HepG2 (cell line): Measurements from ENCODE around the gene SYNDIG1.

ENCODE experiments used
- MAZ ChIP-seq, 2 experiments: sonication (generic) in 1 of 2; formaldehyde crosslinking in 1 of 2; IDR thresholded peaks; 2 replicates each; pipeline versions ENCODE4 v1.5.0 to v1.6.1; 2012 to 2020; ENCODE audit warnings: low read depth in 2 of 2, mild to moderate bottlenecking in 2 of 2, borderline replicate concordance in 1 of 2, improper control_type of control experiment in 1 of 2, low read length in 1 of 2, missing genetic modification reagents in 1 of 2, moderate library complexity in 1 of 2
- ZIK1 ChIP-seq: sonication (generic); formaldehyde crosslinking; IDR thresholded peaks from 2 replicates; pipeline ENCODE4 v1.5.0; 2020; ENCODE audit warnings: mild to moderate bottlenecking, low read depth, missing genetic modification reagents, borderline replicate concordance
- ZNF558 ChIP-seq: sonication (generic); formaldehyde crosslinking; IDR thresholded peaks from 2 replicates; pipeline ENCODE4 v1.9.0; 2022; ENCODE audit warnings: mild to moderate bottlenecking, missing genetic modification reagents, borderline replicate concordance
- TF ChIP-seq, protein P1 (sequence below): IDR thresholded peaks from 2 replicates; pipeline ENCODE4 v1.6.1; 2016; ENCODE audit warnings: low read depth, control low read depth
- TF ChIP-seq, protein P2 (sequence below): sonication (generic); formaldehyde crosslinking; IDR thresholded peaks from 2 replicates; pipeline ENCODE4 v1.5.0; 2020; ENCODE audit warnings: mild to moderate bottlenecking, missing genetic modification reagents, moderate library complexity

DNA sequence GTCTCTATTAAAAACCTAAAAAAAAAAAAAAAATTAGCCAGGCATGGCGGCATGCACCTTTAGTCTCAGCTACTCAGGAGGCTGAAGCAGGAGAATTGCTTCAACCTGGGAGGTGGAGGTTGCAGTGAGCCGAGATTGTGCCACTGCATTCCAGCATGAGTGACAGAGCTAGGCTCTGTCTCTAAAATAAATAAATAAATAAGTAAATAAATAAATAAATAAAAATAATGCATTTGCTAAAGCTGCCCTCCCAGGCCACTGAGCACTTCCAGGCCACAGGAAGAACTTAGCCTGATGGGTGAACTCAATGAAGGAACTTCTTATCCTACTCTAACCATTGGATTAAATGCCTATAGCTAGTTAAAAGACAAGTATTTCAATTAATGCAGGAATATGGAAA is 104.9 kb downstream of the SYNDIG1 start:
- TF ChIP-seq ZIK1: no peak
- TF ChIP-seq ZNF558 (CRISPR knock-in tag): no peak
- TF ChIP-seq, protein P1, sequence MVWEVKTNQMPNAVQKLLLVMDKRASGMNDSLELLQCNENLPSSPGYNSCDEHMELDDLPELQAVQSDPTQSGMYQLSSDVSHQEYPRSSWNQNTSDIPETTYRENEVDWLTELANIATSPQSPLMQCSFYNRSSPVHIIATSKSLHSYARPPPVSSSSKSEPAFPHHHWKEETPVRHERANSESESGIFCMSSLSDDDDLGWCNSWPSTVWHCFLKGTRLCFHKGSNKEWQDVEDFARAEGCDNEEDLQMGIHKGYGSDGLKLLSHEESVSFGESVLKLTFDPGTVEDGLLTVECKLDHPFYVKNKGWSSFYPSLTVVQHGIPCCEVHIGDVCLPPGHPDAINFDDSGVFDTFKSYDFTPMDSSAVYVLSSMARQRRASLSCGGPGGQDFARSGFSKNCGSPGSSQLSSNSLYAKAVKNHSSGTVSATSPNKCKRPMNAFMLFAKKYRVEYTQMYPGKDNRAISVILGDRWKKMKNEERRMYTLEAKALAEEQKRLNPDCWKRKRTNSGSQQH (CRISPR knock-in tag): no peak
- TF ChIP-seq, protein P2, sequence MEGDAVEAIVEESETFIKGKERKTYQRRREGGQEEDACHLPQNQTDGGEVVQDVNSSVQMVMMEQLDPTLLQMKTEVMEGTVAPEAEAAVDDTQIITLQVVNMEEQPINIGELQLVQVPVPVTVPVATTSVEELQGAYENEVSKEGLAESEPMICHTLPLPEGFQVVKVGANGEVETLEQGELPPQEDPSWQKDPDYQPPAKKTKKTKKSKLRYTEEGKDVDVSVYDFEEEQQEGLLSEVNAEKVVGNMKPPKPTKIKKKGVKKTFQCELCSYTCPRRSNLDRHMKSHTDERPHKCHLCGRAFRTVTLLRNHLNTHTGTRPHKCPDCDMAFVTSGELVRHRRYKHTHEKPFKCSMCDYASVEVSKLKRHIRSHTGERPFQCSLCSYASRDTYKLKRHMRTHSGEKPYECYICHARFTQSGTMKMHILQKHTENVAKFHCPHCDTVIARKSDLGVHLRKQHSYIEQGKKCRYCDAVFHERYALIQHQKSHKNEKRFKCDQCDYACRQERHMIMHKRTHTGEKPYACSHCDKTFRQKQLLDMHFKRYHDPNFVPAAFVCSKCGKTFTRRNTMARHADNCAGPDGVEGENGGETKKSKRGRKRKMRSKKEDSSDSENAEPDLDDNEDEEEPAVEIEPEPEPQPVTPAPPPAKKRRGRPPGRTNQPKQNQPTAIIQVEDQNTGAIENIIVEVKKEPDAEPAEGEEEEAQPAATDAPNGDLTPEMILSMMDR: no peak
- TF ChIP-seq MAZ (IDR thresholded peaks at IDR 0.05; ENCODE audit: borderline replicate concordance, low read depth, low read length): no peak
- no peak for TF ChIP-seq MAZ (CRISPR knock-in tag; IDR thresholded peaks at IDR 0.05; ENCODE audit: low read depth)
